ENCODE measurements around the gene LINS1. TPM values are rescaled to one million over a fixed set of nuclear protein-coding genes. Genes with fewer than 3 reads are reported as not detected.

LINS1 gene
- total and polyA plus RNA-seq, 5 donors, result 5.0 to 13.6 (median 11.7) TPM

- 97% methylated on average over 1 of the region's 1 CpG for WGBS
Observed at GRCh38 chr15:100588638-100589242, 13.2 kb downstream of the LINS1 start.

GRCh38 chr15:100580414-100580813 lies 21.6 kb downstream of the LINS1 start:
- DNase-seq (no peak), ATAC-seq (no peak)
- Histone ChIP-seq H3K4me3 (ENCODE audit: low read length) (no peak overlapping the region), H3K4me1 (ENCODE audit: control insufficient read depth, insufficient read depth, low read length) (no peaks in the 10 kb centered on the region), H3K27ac (ENCODE audit: low read length) (no peak overlapping the region), H3K27me3 (ENCODE audit: control insufficient read depth, insufficient read depth) (no peaks in the 10 kb centered on the region), H3K9me3 (ENCODE audit: control insufficient read depth, low read length) (no peaks in the 10 kb centered on the region)
- 87% methylated on average over 4 of the region's 4 CpGs for WGBS
- intact Hi-C loops (cut with DNase I), result no loop called here

More at GRCh38 chr15:100588638-100589242, 13.2 kb downstream of the LINS1 start:
- ATAC-seq (no peak), DNase-seq (no peak)
- intact Hi-C loops (cut with DNase I), result no loop called here
- Histone ChIP-seq H3K4me3 (ENCODE audit: low read length) (no peak overlapping the region), H3K27ac (ENCODE audit: low read length) (no peak overlapping the region), H3K4me1 (ENCODE audit: control insufficient read depth, insufficient read depth, low read length) (no peaks in the 10 kb centered on the region), H3K9me3 (ENCODE audit: control insufficient read depth, low read length) (no peaks in the 10 kb centered on the region), H3K27me3 (ENCODE audit: control insufficient read depth, insufficient read depth) (no peaks in the 10 kb centered on the region)

GRCh38 chr15:100573526-100573925 lies 28.5 kb downstream of the LINS1 start:
- H3K27ac ChIP-seq (ENCODE audit: low read length), result no peak overlapping the region
- no peaks in the 10 kb centered on the region for H3K4me1 ChIP-seq (ENCODE audit: control insufficient read depth, insufficient read depth, low read length)
- no peaks in the 10 kb centered on the region for H3K27me3 ChIP-seq (ENCODE audit: control insufficient read depth, insufficient read depth)
- no peak overlapping the region for H3K4me3 ChIP-seq (ENCODE audit: low read length)
- no peaks in the 10 kb centered on the region for H3K9me3 ChIP-seq (ENCODE audit: control insufficient read depth, low read length)
- ATAC-seq (no peak), DNase-seq (no peak)
- intact Hi-C loops (cut with DNase I), result loop anchor here in 2 of 4 donors (5.0 kb wide), 2 partner anchors 221 to 226 kb away; no protein-coding TSS in a partner anchor
- WGBS, result 91% methylated on average over 4 of the region's 4 CpGs

- 61% methylated on average over 4 of the region's 4 CpGs for WGBS
- H3K9me3 ChIP-seq (ENCODE audit: control insufficient read depth, low read length), result no peaks in the 10 kb centered on the region
- H3K27ac ChIP-seq (ENCODE audit: low read length), result no peak overlapping the region
- H3K27me3 ChIP-seq (ENCODE audit: control insufficient read depth, insufficient read depth), result no peaks in the 10 kb centered on the region
- DNase-seq, result no peak
- H3K4me1 ChIP-seq (ENCODE audit: control insufficient read depth, insufficient read depth, low read length), result no peaks in the 10 kb centered on the region
- no peak for ATAC-seq
- H3K4me3 ChIP-seq (ENCODE audit: low read length), result no peak overlapping the region
- intact Hi-C loops (cut with DNase I), result loop anchor here in 2 of 4 donors (5.0 kb wide), 2 partner anchors 220 to 225 kb away; no protein-coding TSS in a partner anchor
Observed at GRCh38 chr15:100572362-100572983, 29.5 kb downstream of the LINS1 start.

- intact Hi-C loops (cut with DNase I), result loop anchor here in 2 of 4 donors (5.0 kb wide), 2 partner anchors 219 to 224 kb away; no protein-coding TSS in a partner anchor
- no peak overlapping the region for H3K4me3 ChIP-seq (ENCODE audit: low read length)
- H3K27me3 ChIP-seq (ENCODE audit: control insufficient read depth, insufficient read depth), result no peaks in the 10 kb centered on the region
- WGBS, result 83% methylated on average over 6 of the region's 6 CpGs
- no peak overlapping the region for H3K27ac ChIP-seq (ENCODE audit: low read length)
- ATAC-seq (no peak), DNase-seq (no peak)
- no peaks in the 10 kb centered on the region for H3K4me1 ChIP-seq (ENCODE audit: control insufficient read depth, insufficient read depth, low read length)
- no peaks in the 10 kb centered on the region for H3K9me3 ChIP-seq (ENCODE audit: control insufficient read depth, low read length)
Observed at GRCh38 chr15:100571592-100572167, 30.3 kb downstream of the LINS1 start.

DNA sequence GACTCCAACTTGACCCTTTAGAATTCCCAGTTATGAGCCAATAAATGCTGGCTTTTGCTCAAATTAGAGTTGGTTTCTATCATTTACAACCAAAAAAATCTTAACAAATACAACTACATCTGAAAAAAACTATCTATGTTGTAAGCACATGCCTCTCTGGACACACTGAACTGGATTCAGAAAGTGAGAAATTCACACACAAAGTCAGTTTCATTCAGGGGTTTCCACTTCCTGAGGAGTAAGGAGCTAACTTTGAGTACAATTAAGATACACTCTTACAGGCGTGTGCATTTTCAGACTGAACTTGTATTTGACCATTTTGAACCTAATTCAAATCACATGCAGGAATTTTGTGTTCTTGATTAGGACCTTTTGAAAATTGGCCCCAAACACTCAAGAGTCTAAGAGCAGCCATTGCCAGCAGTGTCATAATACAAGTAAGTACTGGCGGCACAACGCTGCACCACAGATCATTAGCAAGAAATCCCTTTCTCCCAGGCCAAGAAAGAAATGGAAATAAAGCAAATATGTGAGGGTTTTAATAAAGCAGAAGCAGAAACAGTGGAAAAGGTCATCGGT lies 31.2 kb downstream of the LINS1 start:
- intact Hi-C loops (cut with DNase I), result loop anchor here in 2 of 4 donors (5.0 kb wide), 2 partner anchors 219 to 224 kb away; no protein-coding TSS in a partner anchor
- DNase-seq (peak in 1 of 3 donors; percentile 52), ATAC-seq (peak in 1 of 2 donors; percentile 55)
- WGBS, result 82% methylated on average over 4 of the region's 4 CpGs
- no peaks in the 10 kb centered on the region for H3K9me3 ChIP-seq (ENCODE audit: control insufficient read depth, low read length)
- H3K27me3 ChIP-seq (ENCODE audit: control insufficient read depth, insufficient read depth), result no peaks in the 10 kb centered on the region
- H3K4me1 ChIP-seq (ENCODE audit: control insufficient read depth, insufficient read depth, low read length), result no peaks in the 10 kb centered on the region
- H3K27ac ChIP-seq (ENCODE audit: low read length), result no peak overlapping the region
- H3K4me3 ChIP-seq (ENCODE audit: low read length), result no peak overlapping the region

GRCh38 chr15:100570275-100570674 lies 31.7 kb downstream of the LINS1 start:
- DNase-seq, result no peak
- Histone ChIP-seq H3K4me1 (ENCODE audit: control insufficient read depth, insufficient read depth, low read length) (no peaks in the 10 kb centered on the region), H3K27me3 (ENCODE audit: control insufficient read depth, insufficient read depth) (no peaks in the 10 kb centered on the region), H3K4me3 (ENCODE audit: low read length) (no peak overlapping the region), H3K9me3 (ENCODE audit: control insufficient read depth, low read length) (no peaks in the 10 kb centered on the region), H3K27ac (ENCODE audit: low read length) (peak overlapping the region; percentile 58)
- ATAC-seq, result no peak
- WGBS, result 89% methylated on average over 3 of the region's 3 CpGs
- intact Hi-C loops (cut with DNase I), result loop anchor here in 2 of 4 donors (5.0 kb wide), 2 partner anchors 218 to 223 kb away; no protein-coding TSS in a partner anchor

- WGBS, result 79% methylated on average over 8 of the region's 8 CpGs
- intact Hi-C loops (cut with DNase I), result loop anchor here in 2 of 4 donors (10.0 kb wide), 2 partner anchors 215 to 225 kb away; partner anchors contain the start of gene ADAMTS17 (in 1 of the 2)
- ATAC-seq (no peak), DNase-seq (no peak)
- Histone ChIP-seq H3K4me3 (ENCODE audit: low read length) (no peak overlapping the region), H3K4me1 (ENCODE audit: control insufficient read depth, insufficient read depth, low read length) (no peaks in the 10 kb centered on the region), H3K9me3 (ENCODE audit: control insufficient read depth, low read length) (no peaks in the 10 kb centered on the region), H3K27me3 (ENCODE audit: control insufficient read depth, insufficient read depth) (no peaks in the 10 kb centered on the region), H3K27ac (ENCODE audit: low read length) (no peak overlapping the region)
Observed at GRCh38 chr15:100569391-100569790, 32.6 kb downstream of the LINS1 start.

DNA sequence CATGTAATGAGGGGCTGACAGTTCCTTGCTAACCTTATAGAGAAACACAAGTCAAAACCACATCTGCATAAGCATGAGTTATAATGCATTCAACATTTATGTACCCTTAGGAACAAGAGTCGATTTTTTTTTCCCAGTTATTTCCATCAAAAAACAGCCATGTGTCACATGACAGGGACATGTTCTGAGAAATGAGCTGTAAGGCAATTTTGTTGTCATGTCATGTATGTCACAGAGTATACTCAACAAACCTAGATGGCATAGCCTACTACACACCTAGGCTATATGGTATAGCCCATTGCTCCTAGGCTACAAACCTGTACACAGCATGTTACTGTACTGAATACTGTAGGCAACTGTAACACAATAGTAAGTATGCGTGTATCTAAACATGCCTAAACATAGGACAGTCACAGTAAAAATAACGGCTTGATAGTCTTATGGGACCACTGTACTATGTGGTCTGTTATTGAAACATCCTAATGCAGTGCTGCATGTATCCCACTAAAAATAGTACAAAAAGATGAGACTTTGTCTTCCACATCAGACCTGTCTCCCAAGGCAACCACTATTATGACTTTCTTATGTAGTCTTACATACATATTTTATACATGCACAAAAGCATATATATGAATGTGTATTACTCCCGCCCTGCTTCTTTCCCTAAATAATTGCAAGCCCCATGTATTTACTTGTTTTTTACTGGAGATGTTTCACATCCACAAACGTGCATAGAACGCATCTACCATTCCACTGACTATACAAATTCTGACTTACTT lies 34.9 kb downstream of the LINS1 start:
- DNase-seq (no peak), ATAC-seq (no peak)
- no peaks in the 10 kb centered on the region for H3K27me3 ChIP-seq (ENCODE audit: control insufficient read depth, insufficient read depth)
- H3K27ac ChIP-seq (ENCODE audit: low read length), result no peak overlapping the region
- no peak overlapping the region for H3K4me3 ChIP-seq (ENCODE audit: low read length)
- 94% methylated on average over 6 of the region's 6 CpGs for WGBS
- H3K9me3 ChIP-seq (ENCODE audit: control insufficient read depth, low read length), result no peaks in the 10 kb centered on the region
- intact Hi-C loops (cut with DNase I), result loop anchor here in 2 of 4 donors (10.0 kb wide), 2 partner anchors 212 to 222 kb away; partner anchors contain the start of gene ADAMTS17 (in 1 of the 2)
- H3K4me1 ChIP-seq (ENCODE audit: control insufficient read depth, insufficient read depth, low read length), result no peaks in the 10 kb centered on the region

DNA sequence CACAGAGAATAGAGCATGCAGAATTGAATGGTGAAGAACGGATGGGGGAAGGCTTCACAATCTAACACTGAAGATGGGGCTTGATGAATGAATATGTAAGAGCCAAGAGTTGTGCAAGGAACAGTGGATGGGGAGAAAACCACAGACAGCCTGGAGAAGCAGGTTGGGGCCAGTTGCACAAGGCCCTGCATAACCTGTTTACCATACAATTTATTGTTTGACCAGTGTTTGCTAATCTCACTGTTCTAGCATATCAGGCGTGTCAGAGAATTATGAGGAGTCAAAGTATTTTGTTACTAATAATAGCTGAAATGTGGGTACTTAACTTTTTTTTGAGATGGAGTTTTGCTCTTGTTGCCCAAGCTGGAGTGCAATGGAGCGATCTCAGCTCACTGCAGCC lies 36.4 kb downstream of the LINS1 start:
- ATAC-seq (no peak), DNase-seq (no peak)
- no peaks in the 10 kb centered on the region for H3K27me3 ChIP-seq (ENCODE audit: control insufficient read depth, insufficient read depth)
- no peaks in the 10 kb centered on the region for H3K4me1 ChIP-seq (ENCODE audit: control insufficient read depth, insufficient read depth, low read length)
- H3K4me3 ChIP-seq (ENCODE audit: low read length), result no peak overlapping the region
- WGBS, result 85% methylated on average over 3 of the region's 3 CpGs
- no peaks in the 10 kb centered on the region for H3K9me3 ChIP-seq (ENCODE audit: control insufficient read depth, low read length)
- intact Hi-C loops (cut with DNase I), result loop anchor here in 2 of 4 donors (10.0 kb wide), 2 partner anchors 211 to 221 kb away; partner anchors contain the start of gene ADAMTS17 (in 1 of the 2)
- no peak overlapping the region for H3K27ac ChIP-seq (ENCODE audit: low read length)

Data from right cardiac atrium (tissue), 5 donors.